ENCODE measurements around the gene CFAP251. TPM values are rescaled to one million over a fixed set of nuclear protein-coding genes. Genes with fewer than 3 reads are reported as not detected.

Gene CFAP251
- total and polyA plus RNA-seq, 2 donors (not counting 1 experiment from before 2014, with no cell fraction given): 2.7 to 7.9 TPM

DNA sequence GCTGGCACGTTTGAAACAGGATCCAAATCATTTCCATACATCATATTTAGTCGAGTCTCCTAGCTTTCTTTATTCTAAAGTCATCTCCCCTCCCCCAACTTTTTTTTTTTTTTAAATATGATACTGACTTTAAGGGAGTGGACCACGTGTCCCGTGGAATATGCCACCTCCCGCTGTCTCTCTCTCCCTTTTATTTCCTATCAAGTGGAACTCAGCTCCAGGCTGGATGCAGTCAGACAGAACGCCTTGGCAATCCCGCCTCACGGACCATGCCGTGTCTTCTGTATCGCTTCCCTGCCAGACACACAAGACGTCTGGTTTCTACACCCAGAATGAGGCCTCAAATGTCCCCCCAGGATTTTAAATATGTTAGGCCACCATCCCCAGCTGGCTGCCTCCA is 124.5 kb downstream of the CFAP251 start:
- no peak overlapping the region for H3K27ac ChIP-seq (ENCODE audit: insufficient read depth, low read length)
- TF ChIP-seq EZH2 (IDR thresholded peaks at IDR 0.05; ENCODE audit: low read length, missing control alignments): no peak
- TF ChIP-seq, protein P1, sequence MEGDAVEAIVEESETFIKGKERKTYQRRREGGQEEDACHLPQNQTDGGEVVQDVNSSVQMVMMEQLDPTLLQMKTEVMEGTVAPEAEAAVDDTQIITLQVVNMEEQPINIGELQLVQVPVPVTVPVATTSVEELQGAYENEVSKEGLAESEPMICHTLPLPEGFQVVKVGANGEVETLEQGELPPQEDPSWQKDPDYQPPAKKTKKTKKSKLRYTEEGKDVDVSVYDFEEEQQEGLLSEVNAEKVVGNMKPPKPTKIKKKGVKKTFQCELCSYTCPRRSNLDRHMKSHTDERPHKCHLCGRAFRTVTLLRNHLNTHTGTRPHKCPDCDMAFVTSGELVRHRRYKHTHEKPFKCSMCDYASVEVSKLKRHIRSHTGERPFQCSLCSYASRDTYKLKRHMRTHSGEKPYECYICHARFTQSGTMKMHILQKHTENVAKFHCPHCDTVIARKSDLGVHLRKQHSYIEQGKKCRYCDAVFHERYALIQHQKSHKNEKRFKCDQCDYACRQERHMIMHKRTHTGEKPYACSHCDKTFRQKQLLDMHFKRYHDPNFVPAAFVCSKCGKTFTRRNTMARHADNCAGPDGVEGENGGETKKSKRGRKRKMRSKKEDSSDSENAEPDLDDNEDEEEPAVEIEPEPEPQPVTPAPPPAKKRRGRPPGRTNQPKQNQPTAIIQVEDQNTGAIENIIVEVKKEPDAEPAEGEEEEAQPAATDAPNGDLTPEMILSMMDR (conservative IDR thresholded peaks at IDR 0.05 in 1 of 2, IDR thresholded peaks at IDR 0.05 in 1 of 2; ENCODE audit: low read depth in 1 of 2, low read length in 2 of 2): no peak
- no peak overlapping the region for H3K4me3 ChIP-seq (replicated peaks in 1 of 4; ENCODE audit: control extremely low read depth in 1 of 4, insufficient read depth in 1 of 4, low read depth in 3 of 4, low read length in 4 of 4)
- H3K4me2 ChIP-seq (ENCODE audit: extremely low read depth, insufficient read depth, low read length): no peak overlapping the region
- no peaks in the 10 kb centered on the region for H4K20me1 ChIP-seq (ENCODE audit: control insufficient read depth, extremely low read depth, insufficient read depth, low read length)
- H3K4me1 ChIP-seq (ENCODE audit: control insufficient read depth, extremely low read depth, insufficient read depth, low read length): no peaks in the 10 kb centered on the region
- no peaks in the 10 kb centered on the region for H3K9me3 ChIP-seq (ENCODE audit: control insufficient read depth, insufficient read depth, low read depth, low read length)
- no peak overlapping the region for H3K9ac ChIP-seq (ENCODE audit: insufficient read depth, low read length)
- no peak for DNase-seq (ENCODE audit: low read depth in 2 of 2)
- H3K79me2 ChIP-seq (ENCODE audit: control insufficient read depth, insufficient read depth, low read length): no peaks in the 10 kb centered on the region
- H3K36me3 ChIP-seq (ENCODE audit: control insufficient read depth, insufficient read depth, low read length): no peaks in the 10 kb centered on the region
- H2AFZ ChIP-seq (ENCODE audit: low read length): no peak overlapping the region
- no peaks in the 10 kb centered on the region for H3K27me3 ChIP-seq (ENCODE audit: control insufficient read depth, insufficient read depth, low read length)

DNA sequence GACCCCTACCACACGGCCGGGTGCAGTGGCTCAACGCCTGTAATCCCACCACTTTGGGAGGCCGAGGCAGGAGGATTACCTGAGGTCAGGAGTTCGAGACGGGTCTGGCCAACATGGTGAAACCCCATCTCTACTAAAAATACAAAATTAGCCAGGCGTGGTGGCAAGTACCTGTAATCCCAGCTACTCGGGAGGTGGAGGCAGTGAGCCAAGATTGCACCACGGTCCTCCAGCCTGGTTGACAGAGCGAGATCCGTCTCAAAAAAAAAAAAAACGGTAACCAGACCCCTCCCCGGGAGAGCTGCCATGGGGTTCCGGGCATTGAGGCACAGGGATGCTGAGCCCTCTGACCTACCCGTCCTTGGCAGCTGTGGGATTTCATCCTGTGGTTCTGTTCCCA is 125.1 kb downstream of the CFAP251 start:
- Histone ChIP-seq H3K36me3 (ENCODE audit: control insufficient read depth, insufficient read depth, low read length) (no peaks in the 10 kb centered on the region), H3K27ac (ENCODE audit: insufficient read depth, low read length) (no peak overlapping the region), H3K79me2 (ENCODE audit: control insufficient read depth, insufficient read depth, low read length) (no peaks in the 10 kb centered on the region), H3K4me3 (replicated peaks in 1 of 4; ENCODE audit: control extremely low read depth in 1 of 4, insufficient read depth in 1 of 4, low read depth in 3 of 4, low read length in 4 of 4) (no peak overlapping the region), H3K27me3 (ENCODE audit: control insufficient read depth, insufficient read depth, low read length) (no peaks in the 10 kb centered on the region), H4K20me1 (ENCODE audit: control insufficient read depth, extremely low read depth, insufficient read depth, low read length) (no peaks in the 10 kb centered on the region), H3K4me2 (ENCODE audit: extremely low read depth, insufficient read depth, low read length) (no peak overlapping the region), H3K4me1 (ENCODE audit: control insufficient read depth, extremely low read depth, insufficient read depth, low read length) (no peaks in the 10 kb centered on the region), H3K9ac (ENCODE audit: insufficient read depth, low read length) (no peak overlapping the region), H2AFZ (ENCODE audit: low read length) (no peak overlapping the region), H3K9me3 (ENCODE audit: control insufficient read depth, insufficient read depth, low read depth, low read length) (no peaks in the 10 kb centered on the region)
- no peak for DNase-seq (ENCODE audit: low read depth in 2 of 2)
- no peak for TF ChIP-seq EZH2 (IDR thresholded peaks at IDR 0.05; ENCODE audit: low read length, missing control alignments)
- TF ChIP-seq, protein P1 (conservative IDR thresholded peaks at IDR 0.05 in 1 of 2, IDR thresholded peaks at IDR 0.05 in 1 of 2; ENCODE audit: low read depth in 1 of 2, low read length in 2 of 2): no peak

DNA sequence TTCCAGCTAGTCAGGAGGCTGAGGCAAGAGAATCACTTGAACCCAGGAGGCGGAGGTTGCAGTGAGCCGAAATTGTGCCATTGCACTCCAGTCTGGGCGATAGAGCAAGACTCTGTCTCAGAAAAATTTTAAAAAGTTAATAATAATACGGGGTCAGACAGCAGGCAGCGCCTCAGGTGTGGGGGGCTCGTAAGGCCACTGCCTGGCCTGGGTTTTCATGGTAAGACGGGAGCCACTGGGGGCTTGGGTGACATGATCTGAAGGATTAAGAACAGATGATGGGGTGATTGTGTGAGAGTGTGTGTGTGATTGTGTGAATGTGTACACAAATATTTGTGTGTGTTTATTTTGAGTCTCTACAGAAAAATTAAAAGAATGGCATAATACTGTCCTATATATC is 126.9 kb downstream of the CFAP251 start:
- Histone ChIP-seq H3K9ac (ENCODE audit: insufficient read depth, low read length) (no peak overlapping the region), H3K79me2 (ENCODE audit: control insufficient read depth, insufficient read depth, low read length) (no peaks in the 10 kb centered on the region), H3K4me1 (ENCODE audit: control insufficient read depth, extremely low read depth, insufficient read depth, low read length) (no peaks in the 10 kb centered on the region), H2AFZ (ENCODE audit: low read length) (no peak overlapping the region), H3K36me3 (ENCODE audit: control insufficient read depth, insufficient read depth, low read length) (no peaks in the 10 kb centered on the region), H3K4me2 (ENCODE audit: extremely low read depth, insufficient read depth, low read length) (no peak overlapping the region), H4K20me1 (ENCODE audit: control insufficient read depth, extremely low read depth, insufficient read depth, low read length) (no peaks in the 10 kb centered on the region), H3K4me3 (replicated peaks in 1 of 4; ENCODE audit: control extremely low read depth in 1 of 4, insufficient read depth in 1 of 4, low read depth in 3 of 4, low read length in 4 of 4) (no peak overlapping the region), H3K27me3 (ENCODE audit: control insufficient read depth, insufficient read depth, low read length) (no peaks in the 10 kb centered on the region), H3K9me3 (ENCODE audit: control insufficient read depth, insufficient read depth, low read depth, low read length) (no peaks in the 10 kb centered on the region), H3K27ac (ENCODE audit: insufficient read depth, low read length) (no peak overlapping the region)
- DNase-seq (ENCODE audit: low read depth in 2 of 2): no peak
- TF ChIP-seq EZH2 (IDR thresholded peaks at IDR 0.05; ENCODE audit: low read length, missing control alignments): no peak
- TF ChIP-seq, protein P1 (conservative IDR thresholded peaks at IDR 0.05 in 1 of 2, IDR thresholded peaks at IDR 0.05 in 1 of 2; ENCODE audit: low read depth in 1 of 2, low read length in 2 of 2): no peak
